ENCODE data around the gene ARL8A.
"Not testable (repeated sequence)": the region's sequence is repeated elsewhere in the genome, so short reads cannot be mapped to it uniquely, and the experiment has no call there.

Gene ARL8A

DNA sequence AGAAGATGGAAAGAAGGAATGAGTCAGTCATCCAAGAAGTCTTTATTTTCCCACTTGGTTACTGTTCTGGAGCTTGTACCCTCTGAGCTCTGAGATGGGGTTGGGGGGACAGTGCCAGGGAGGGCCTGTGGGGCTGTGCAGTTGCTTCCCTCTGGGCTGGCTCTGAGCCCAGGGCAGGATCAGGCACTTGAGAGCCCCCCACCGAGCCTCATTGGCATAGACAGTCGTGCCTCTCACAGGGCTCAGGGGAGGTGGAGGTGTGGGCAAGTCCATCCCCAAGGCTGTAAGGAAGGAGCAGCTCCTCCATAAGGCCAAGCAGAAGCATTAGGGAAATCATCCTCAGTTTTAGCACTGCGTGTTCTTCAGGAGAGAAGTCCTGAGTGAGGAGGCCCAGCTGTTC is 2.5 kb upstream of the ARL8A start:
- in situ Hi-C loops (cut with HindIII; ENCODE audit: low pct_ligation_motif_present, low pct_unique_long_range_greater_than_20kb, low sequenced_read_pairs), result no loop called here
- no peak for DNase-seq

DNA sequence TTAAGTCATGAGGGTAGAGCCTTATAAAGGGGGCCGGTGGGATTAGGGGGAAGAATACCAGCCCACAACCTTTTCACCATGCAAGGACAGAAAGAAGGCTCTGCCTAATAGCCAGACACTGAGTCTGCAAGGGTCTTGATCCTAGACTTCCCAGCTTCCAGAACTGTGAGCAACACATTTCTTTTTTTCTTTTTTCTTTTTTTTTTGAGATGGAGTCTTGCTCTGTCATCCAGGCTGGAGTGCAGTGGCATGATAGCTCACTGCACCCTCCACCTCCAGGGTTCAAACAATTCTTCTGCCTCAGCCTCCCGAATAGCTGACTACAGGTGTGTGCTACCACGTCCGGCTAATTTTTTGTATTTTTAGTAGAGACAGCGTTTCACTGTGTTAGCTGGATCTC is 1.7 kb upstream of the ARL8A start:
- in situ Hi-C loops (cut with HindIII; ENCODE audit: low pct_ligation_motif_present, low pct_unique_long_range_greater_than_20kb, low sequenced_read_pairs), result no loop called here
- DNase-seq, result no peak

GRCh38 chr1:202145744-202146140 is 1.2 kb upstream of the ARL8A start:
- DNase-seq; in situ Hi-C loops (cut with HindIII; ENCODE audit: low pct_ligation_motif_present, low pct_unique_long_range_greater_than_20kb, low sequenced_read_pairs): not testable (repeated sequence)

GRCh38 chr1:202145068-202145743 is 669 bp upstream of the ARL8A start:
- no peak for DNase-seq
- in situ Hi-C loops (cut with HindIII; ENCODE audit: low pct_ligation_motif_present, low pct_unique_long_range_greater_than_20kb, low sequenced_read_pairs), result no loop called here

- DNase-seq, result peak; percentile 22
- in situ Hi-C loops (cut with HindIII; ENCODE audit: low pct_ligation_motif_present, low pct_unique_long_range_greater_than_20kb, low sequenced_read_pairs), result no loop called here
These were observed 652 bp downstream of the ARL8A start for GRCh38 chr1:202143768-202144401.

DNA sequence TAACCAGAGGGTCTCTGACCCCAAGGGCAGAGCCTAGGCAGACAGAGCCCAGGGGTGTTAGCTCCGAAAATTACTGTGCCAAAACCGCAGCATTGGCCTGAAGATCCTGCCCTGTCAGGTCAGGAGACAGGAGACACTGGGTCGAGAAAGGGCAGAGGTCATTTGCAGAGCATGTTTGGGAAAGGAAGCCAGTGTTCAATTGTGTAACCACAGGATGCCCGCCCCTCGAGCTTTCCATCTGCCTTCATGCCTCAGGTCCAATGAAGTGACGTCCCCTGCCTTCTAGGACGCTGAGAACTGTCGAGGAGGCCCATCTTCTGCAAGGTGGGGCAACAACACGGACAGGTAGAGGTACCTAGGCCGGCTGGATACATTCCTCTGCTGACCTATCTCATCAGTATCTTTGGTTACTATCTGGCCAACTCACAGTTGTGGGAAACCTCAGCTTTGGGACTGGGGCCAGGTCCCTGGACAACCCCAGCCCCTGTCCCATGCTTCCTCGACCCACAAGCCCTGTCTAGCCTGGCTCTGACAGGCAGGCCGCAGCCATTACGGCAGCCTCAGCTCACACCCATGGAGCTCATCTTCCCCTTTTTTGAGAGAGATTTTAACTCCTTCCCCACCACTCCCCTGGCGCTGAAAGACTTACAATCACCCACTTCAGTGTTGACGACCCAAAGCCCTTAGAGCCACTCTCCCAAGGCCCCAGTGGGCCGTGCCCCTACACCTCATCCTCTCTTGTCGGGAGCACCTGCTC is 1.3 kb downstream of the ARL8A start:
- DNase-seq, result no peak
- in situ Hi-C loops (cut with HindIII; ENCODE audit: low pct_ligation_motif_present, low pct_unique_long_range_greater_than_20kb, low sequenced_read_pairs), result no loop called here

DNA sequence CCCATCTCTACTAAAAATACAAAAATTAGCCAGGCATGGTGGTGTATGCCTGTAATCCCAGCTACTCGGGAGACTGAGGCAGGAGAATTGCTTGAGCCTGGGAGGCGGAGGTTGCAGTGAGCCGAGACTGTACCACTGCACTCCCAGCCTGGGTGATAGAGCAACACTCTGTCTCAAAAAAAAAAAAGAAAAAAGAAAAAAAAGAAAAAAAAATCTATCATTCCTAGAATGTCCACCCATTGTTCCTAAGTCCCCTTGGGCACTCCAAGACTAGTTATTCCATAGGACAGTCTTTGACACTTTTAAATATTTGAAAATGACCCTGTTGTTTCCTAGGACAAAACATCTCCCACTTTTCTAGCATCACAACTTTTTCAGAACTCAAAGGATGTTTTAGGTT is 3.1 kb downstream of the ARL8A start:
- DNase-seq; in situ Hi-C loops (cut with HindIII; ENCODE audit: low pct_ligation_motif_present, low pct_unique_long_range_greater_than_20kb, low sequenced_read_pairs): not testable (repeated sequence)

GRCh38 chr1:202140833-202141232 is 3.7 kb downstream of the ARL8A start:
- in situ Hi-C loops (cut with HindIII; ENCODE audit: low pct_ligation_motif_present, low pct_unique_long_range_greater_than_20kb, low sequenced_read_pairs), result no loop called here
- DNase-seq, result no peak

DNA sequence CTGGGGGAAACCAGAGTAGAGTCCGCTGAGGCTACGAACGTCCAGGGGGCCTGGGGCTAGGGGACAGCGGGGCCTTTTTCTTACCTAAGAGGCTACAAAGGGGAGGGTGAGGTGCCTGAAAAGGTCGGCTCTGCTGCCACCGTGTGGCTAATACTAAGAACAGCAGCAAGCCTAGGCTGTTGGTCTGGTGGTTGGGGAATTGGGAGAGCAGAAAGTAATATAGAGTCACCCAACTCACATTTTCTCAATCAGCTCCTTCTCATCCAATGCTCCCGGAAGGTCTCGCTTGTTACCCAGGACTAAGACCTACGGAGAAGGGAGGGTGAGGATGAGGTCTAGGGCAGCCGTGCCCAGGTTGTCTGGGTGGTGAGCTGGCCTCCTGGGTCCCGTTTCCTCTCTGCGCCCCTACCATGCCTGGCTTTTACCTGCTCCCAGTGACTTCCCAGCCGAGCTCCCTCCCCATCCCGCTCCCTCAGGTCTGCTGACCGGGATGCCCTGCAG is 9.3 kb downstream of the ARL8A start:
- DNase-seq, result peak; percentile 68
- in situ Hi-C loops (cut with HindIII; ENCODE audit: low pct_ligation_motif_present, low pct_unique_long_range_greater_than_20kb, low sequenced_read_pairs), result no loop called here

GRCh38 chr1:202134645-202135172 is 9.8 kb downstream of the ARL8A start:
- in situ Hi-C loops (cut with HindIII; ENCODE audit: low pct_ligation_motif_present, low pct_unique_long_range_greater_than_20kb, low sequenced_read_pairs), result no loop called here
- no peak for DNase-seq

GRCh38 chr1:202133989-202134388 is 10.5 kb downstream of the ARL8A start:
- DNase-seq, result no peak
- in situ Hi-C loops (cut with HindIII; ENCODE audit: low pct_ligation_motif_present, low pct_unique_long_range_greater_than_20kb, low sequenced_read_pairs), result no loop called here

DNA sequence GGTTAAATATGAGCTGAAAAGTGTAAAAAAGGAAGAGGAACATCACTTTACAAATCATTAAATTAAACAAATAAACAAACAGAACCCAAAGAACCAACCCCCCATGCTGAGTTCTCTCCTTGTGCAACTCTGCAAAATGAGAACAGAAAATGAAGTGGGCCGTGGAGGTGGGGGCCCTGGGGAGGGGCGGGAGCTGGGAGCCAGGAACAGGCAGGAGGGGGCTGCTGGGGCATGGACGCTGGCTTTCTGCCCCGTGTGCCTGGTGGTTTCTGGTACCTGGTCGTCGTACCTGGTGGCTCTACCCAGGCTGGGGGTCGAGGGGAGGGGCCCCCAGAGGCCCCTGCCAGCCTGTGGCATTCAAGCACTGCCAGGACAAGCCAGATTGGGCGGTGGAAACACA is 11.0 kb downstream of the ARL8A start:
- no peak for DNase-seq
- in situ Hi-C loops (cut with HindIII; ENCODE audit: low pct_ligation_motif_present, low pct_unique_long_range_greater_than_20kb, low sequenced_read_pairs), result no loop called here

GRCh38 chr1:202133001-202133400 is 11.5 kb downstream of the ARL8A start:
- in situ Hi-C loops (cut with HindIII; ENCODE audit: low pct_ligation_motif_present, low pct_unique_long_range_greater_than_20kb, low sequenced_read_pairs), result no loop called here
- DNase-seq, result no peak

DNA sequence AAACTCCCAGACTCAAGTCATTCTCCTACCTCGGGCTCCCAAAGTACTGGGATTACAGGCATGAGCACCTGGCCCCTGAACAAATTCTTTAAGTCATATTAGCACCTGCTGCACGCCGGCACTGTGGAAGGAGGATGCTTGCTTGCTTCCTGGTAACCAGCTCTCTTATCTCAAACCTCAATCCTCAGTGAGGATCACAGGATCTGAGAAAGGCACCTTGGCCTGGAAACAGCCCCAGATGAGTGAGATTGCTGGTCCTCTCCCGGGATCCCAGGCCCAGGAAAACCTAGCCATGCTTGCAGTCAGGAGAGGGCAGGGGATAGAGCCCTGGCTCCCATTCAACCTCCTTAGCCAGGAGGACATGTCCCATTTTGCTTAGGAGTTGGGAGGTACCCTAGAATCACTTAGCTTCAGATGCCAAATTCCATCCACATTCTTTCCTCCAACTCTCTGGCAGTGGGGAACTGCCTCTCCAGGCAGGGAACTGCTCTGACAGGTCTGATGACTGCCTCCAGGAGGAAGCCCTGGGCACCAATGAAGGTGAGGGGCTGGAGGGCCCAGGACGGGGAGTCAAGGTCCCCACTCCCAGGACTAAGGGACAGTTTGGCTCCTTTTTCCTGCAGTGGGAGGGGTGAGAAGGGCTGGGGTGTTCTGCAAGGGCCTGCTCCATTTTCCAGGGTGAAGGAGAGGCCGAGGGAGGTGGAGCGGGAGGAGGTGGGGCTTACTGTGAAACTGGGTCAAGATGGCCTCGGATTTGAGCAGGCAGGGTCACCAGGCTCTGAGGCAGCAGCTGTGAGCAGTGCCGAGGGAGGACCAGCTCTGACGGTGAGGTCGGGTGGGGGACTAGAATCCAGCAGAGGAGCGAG is 12.3 kb downstream of the ARL8A start:
- no peak for DNase-seq
- in situ Hi-C loops (cut with HindIII; ENCODE audit: low pct_ligation_motif_present, low pct_unique_long_range_greater_than_20kb, low sequenced_read_pairs), result no loop called here

DNA sequence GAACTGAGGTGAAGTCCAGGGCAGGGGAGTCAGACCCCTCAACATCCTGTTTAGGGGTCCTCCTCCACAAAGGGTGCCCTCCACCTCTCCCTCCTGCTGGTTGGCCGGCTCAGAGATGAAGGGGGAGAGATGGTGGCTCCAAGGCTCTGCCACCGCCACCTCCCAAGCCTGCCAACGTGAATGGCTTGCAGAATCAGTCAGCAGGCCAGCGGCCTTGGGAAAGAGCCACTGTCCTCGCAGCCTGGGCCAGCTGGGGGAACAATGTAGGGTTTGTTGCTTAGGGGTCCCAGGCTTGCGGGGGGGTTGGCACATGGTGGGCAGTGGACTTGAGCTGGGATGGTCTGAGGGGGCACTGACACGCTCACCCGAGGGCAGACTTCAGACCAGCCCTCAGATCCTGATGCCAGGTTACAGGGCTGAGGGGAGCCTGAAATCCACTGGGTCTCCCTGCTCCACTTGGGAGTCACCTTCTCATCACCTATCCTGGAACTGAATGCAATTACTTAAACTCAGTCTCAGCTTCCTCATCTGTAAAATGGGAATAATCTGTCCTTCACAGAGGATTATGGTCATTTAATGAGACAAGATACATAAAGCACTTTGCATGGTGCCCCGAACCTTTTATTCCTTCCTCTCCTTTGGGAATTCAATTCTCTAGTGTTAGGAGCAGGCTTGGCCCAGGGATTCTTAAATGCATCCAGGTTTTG is 13.6 kb downstream of the ARL8A start:
- DNase-seq, result no peak
- in situ Hi-C loops (cut with HindIII; ENCODE audit: low pct_ligation_motif_present, low pct_unique_long_range_greater_than_20kb, low sequenced_read_pairs), result no loop called here

DNA sequence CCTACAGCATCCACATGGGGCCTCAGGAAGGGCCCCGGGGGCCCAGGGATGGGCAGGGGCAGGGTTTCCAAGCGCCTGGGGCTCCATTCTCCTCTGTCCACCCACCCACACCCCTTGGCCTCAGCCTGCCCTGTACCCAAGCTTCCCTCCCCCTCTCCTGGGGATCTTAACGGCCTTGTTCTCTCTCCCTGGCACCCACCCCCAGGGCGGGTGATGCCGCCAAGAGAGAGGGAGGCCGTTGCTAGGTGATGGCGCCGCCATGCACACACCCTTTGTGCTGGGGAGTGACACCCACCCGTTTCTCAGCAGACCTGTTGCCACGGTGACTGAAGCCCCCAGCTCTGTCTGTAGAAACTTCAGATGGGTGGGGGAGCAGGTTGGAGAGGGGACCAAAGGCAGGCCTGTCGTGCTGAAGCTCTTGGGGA is 14.2 kb downstream of the ARL8A start:
- in situ Hi-C loops (cut with HindIII; ENCODE audit: low pct_ligation_motif_present, low pct_unique_long_range_greater_than_20kb, low sequenced_read_pairs), result no loop called here
- DNase-seq, result no peak

- DNase-seq, result no peak
- in situ Hi-C loops (cut with HindIII; ENCODE audit: low pct_ligation_motif_present, low pct_unique_long_range_greater_than_20kb, low sequenced_read_pairs), result no loop called here
These were observed 14.9 kb downstream of the ARL8A start for GRCh38 chr1:202129453-202130296.
